Endothelial cell of umbilical vein (primary cell): ENCODE measurements around the gene SEZ6L. TPM values are rescaled to one million over a fixed set of nuclear protein-coding genes. Genes with fewer than 3 reads are reported as not detected.

Experiments
- BruUV-seq: library from RNA; stranded (reverse); fragments of 400-500 nt; replicated peaks from 2 replicates; lab custom pipeline; 2021; lab: Mats Ljungman, UMichigan
- CTCF ChIA-PET: fragments of 300-600, 350-600 bp; sonication (Branson Sonifier 250); formaldehyde crosslinking; loops from one replicate; lab custom pipeline; 2021; ENCODE audit warnings: antibody characterized with exemption, inconsistent platforms; lab: Charles Lee
- POLR2A ChIA-PET: fragments of 300-600, 350-600 bp; sonication (Branson Sonifier 250); formaldehyde crosslinking; loops from one replicate; lab custom pipeline; 2021; ENCODE audit warnings: antibody characterized with exemption, inconsistent platforms; lab: Charles Lee
- DNase-seq: peaks from one replicate; pipeline ENCODE4 v3.0.0-alpha.2; 2011; ENCODE audit warnings: low read depth, low spot score
- FAIRE-seq: peaks from 2 replicates; lab custom pipeline; 2011; peaks lifted over from hg19 to GRCh38; lab: Jason Lieb, UNC
- H2AFZ ChIP-seq: 2 replicates; pipeline ENCODE4 v1.6.0; 2012; ENCODE audit warnings: low read depth, low read length, control low read depth, inconsistent platforms
- H3K27ac ChIP-seq: 2 replicates; pipeline ENCODE4 v1.5.1; 2011; ENCODE audit warnings: low read depth, mild to moderate bottlenecking, control low read depth, low read length, moderate library complexity; ENCODE audit not compliant: insufficient read depth
- H3K27me3 ChIP-seq, 2 experiments: 2 replicates each; pipeline versions ENCODE4 v1.6.0 to v1.6.1; 2011; ENCODE audit warnings: low read length in 2 of 2, mixed read lengths in 1 of 2; ENCODE audit not compliant: control insufficient read depth in 2 of 2, insufficient read depth in 2 of 2
- H3K36me3 ChIP-seq, 2 experiments: 2 replicates in 1 of 2; 3 replicates in 1 of 2; pipeline ENCODE4 v1.5.1; 2011; ENCODE audit warnings: low read length in 2 of 2, mild to moderate bottlenecking in 1 of 2, moderate library complexity in 1 of 2; ENCODE audit not compliant: control insufficient read depth in 2 of 2, insufficient read depth in 2 of 2; ENCODE audit errors: extremely low read depth in 1 of 2
- H3K4me1 ChIP-seq: 3 replicates; pipeline ENCODE4 v1.5.1; 2011; ENCODE audit warnings: mild to moderate bottlenecking, low read length; ENCODE audit not compliant: control insufficient read depth, insufficient read depth; ENCODE audit errors: extremely low read depth
- H3K4me2 ChIP-seq: 2 replicates; pipeline ENCODE4 v1.6.1; 2011; ENCODE audit warnings: low read length, control low read depth, mixed read lengths; ENCODE audit not compliant: insufficient read depth
- H3K4me3 ChIP-seq, 3 experiments: fragments of 200-600 bp in 1 of 3; sonication (generic), shearing (Covaris generic) in 1 of 3; replicated peaks in 1 of 3; 2 replicates each; pipeline ENCODE4 v1.5.1; 2011 to 2016; ENCODE audit warnings: control low read depth in 3 of 3, low read length in 3 of 3, mild to moderate bottlenecking in 2 of 3, inconsistent platforms in 1 of 3, low read depth in 1 of 3, moderate library complexity in 1 of 3; ENCODE audit not compliant: insufficient read depth in 1 of 3
- H3K79me2 ChIP-seq: 2 replicates; pipeline ENCODE4 v1.6.0; 2012; ENCODE audit warnings: low read length, inconsistent platforms; ENCODE audit not compliant: control insufficient read depth, insufficient read depth
- H3K9ac ChIP-seq: replicated peaks from 2 replicates; pipeline ENCODE3; 2011; ENCODE audit warnings: low read length, control low read depth; ENCODE audit not compliant: insufficient read depth; ENCODE audit errors: extremely low read depth
- H3K9me1 ChIP-seq: replicated peaks from 3 replicates; pipeline ENCODE4 v1.6.0; 2011; ENCODE audit warnings: mild to moderate bottlenecking, low read length; ENCODE audit not compliant: control insufficient read depth, insufficient read depth; ENCODE audit errors: extremely low read depth
- H3K9me3 ChIP-seq: replicated peaks from 2 replicates; pipeline ENCODE4 v1.5.1; 2012; ENCODE audit warnings: low read length, inconsistent platforms; ENCODE audit not compliant: control insufficient read depth, insufficient read depth
- H4K20me1 ChIP-seq: replicated peaks from 2 replicates; pipeline ENCODE3; 2011; ENCODE audit warnings: mild to moderate bottlenecking, low read length; ENCODE audit not compliant: control insufficient read depth, insufficient read depth; ENCODE audit errors: extremely low read depth
- EZH2 ChIP-seq: IDR thresholded peaks from 2 replicates; pipeline ENCODE4 v1.6.1; 2012; ENCODE audit warnings: borderline replicate concordance, low read depth, mild to moderate bottlenecking, moderate library complexity, low read length, inconsistent platforms; ENCODE audit not compliant: severe bottlenecking
- FOS ChIP-seq: IDR thresholded peaks from 2 replicates; pipeline ENCODE4 v1.6.1; 2011; ENCODE audit warnings: mild to moderate bottlenecking, low read length, moderate library complexity, borderline replicate concordance; ENCODE audit not compliant: insufficient read depth
- GATA2 ChIP-seq: IDR thresholded peaks from 2 replicates; pipeline ENCODE4 v1.7.0; 2011; ENCODE audit warnings: low read depth, mild to moderate bottlenecking, moderate library complexity, mixed read lengths, low read length; ENCODE audit not compliant: insufficient read length, insufficient read depth
- JUN ChIP-seq: IDR thresholded peaks from 2 replicates; pipeline ENCODE4 v1.6.1; 2011; ENCODE audit warnings: borderline replicate concordance, low read depth; ENCODE audit not compliant: insufficient read length, insufficient read depth
- MYC ChIP-seq: IDR thresholded peaks from one replicate; pipeline ENCODE4 v1.6.1; 2011; ENCODE audit warnings: mild to moderate bottlenecking, low read depth, low read length
- POLR2A ChIP-seq: IDR thresholded peaks from 2 replicates; pipeline ENCODE4 v1.6.1; 2012; ENCODE audit warnings: low read depth, mild to moderate bottlenecking, control low read depth, low read length
- POLR2AphosphoS5 ChIP-seq: IDR thresholded peaks from 2 replicates; pipeline ENCODE4 v1.6.1; 2012; ENCODE audit warnings: low read depth, mild to moderate bottlenecking, control low read depth, low read length, moderate library complexity; ENCODE audit not compliant: insufficient read depth
- dilution Hi-C: fragments of 300-500 bp; cut with MboI; formaldehyde crosslinking; loops from one replicate; pipeline ENCODE4 v1.15.0; 2019; ENCODE audit warnings: low sequenced_read_pairs; ENCODE audit not compliant: extremely low pct_ligation_motif_present
- intact Hi-C: fragments of 100-400 bp; cut with micrococcal nuclease; formaldehyde crosslinking; loops from one replicate; pipeline ENCODE4 v1.10.0; 2022
- polyA plus RNA-seq, 4 experiments: library from polyadenylated mRNA; depleted of rRNA in 3 of 4; stranded (reverse) in 3 of 4; unstranded in 1 of 4; fragments of >200 nt; gene quantifications; 2 replicates each; pipeline versions ENCODE4 v1.2.1 to v1.2.3, GENCODE V29; 2011 to 2012; ENCODE audit warnings: missing spikeins in 1 of 4
- total RNA-seq: library from RNA; stranded (reverse); gene quantifications from 2 replicates; pipeline ENCODE4 v1.2.3, GENCODE V29; 2021
- TF ChIP-seq, protein P1 (sequence below): IDR thresholded peaks from 2 replicates; pipeline ENCODE4 v1.6.1; 2011; ENCODE audit not compliant: insufficient read depth, insufficient read length
- TF ChIP-seq, protein P2 (sequence below), 2 donors: IDR thresholded peaks; 1 replicate in 1 of 2; 2 replicates in 1 of 2; pipeline ENCODE4 v1.5.1; 2011; ENCODE audit warnings: low read length in 2 of 2, mild to moderate bottlenecking in 2 of 2, moderate library complexity in 2 of 2, control low read depth in 1 of 2, inconsistent platforms in 1 of 2, low read depth in 1 of 2; ENCODE audit not compliant: insufficient read depth in 1 of 2; ENCODE audit errors: extremely low read depth in 1 of 2

SEZ6L gene
- total and polyA plus RNA-seq, 2 donors (not counting 3 experiments of a cell fraction or from before 2014, with no cell fraction given) = not detected

DNA sequence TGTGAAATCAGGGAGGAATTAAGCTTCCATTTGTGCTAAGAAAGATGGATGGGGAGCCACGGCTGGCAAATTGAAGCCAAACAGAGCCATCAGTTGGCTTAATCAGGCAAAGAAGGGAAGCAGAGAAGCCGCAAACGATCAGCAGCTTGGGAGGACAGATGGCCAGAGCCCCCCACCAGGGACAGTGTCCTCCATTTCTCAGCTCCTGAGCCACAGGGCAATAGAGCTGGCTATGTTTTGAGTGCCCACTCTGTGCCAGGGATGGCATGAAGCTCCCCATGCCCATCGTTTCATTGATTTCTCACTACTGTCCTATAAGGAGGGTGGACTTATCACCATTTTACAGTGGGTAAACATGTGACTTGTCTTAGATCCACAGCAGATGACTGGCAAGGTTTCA is 133.5 kb downstream of the SEZ6L start:
- Histone ChIP-seq H3K9me3 (no peaks in the 10 kb centered on the region), H3K27ac (no peak overlapping the region), H3K4me2 (no peak overlapping the region), H3K4me3 (no peak overlapping the region), H3K9me1 (no peaks in the 10 kb centered on the region), H3K4me1 (no peaks in the 10 kb centered on the region), H3K79me2 (no peaks in the 10 kb centered on the region), H3K27me3 (no peaks in the 10 kb centered on the region), H3K36me3 (no peaks in the 10 kb centered on the region), H2AFZ (no peak overlapping the region), H3K9ac (no peak overlapping the region), H4K20me1 (no peaks in the 10 kb centered on the region)
- BruUV-seq = no TSS peak
- DNase-seq = no peak
- dilution Hi-C loops = no loop called here
- no peak for FAIRE-seq
- CTCF ChIA-PET = no interaction called here
- POLR2A ChIA-PET = no interaction called here
- intact Hi-C loops = no loop called here
- TF ChIP-seq, protein P1, sequence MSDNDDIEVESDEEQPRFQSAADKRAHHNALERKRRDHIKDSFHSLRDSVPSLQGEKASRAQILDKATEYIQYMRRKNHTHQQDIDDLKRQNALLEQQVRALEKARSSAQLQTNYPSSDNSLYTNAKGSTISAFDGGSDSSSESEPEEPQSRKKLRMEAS = no peak
- TF ChIP-seq MYC (no peak), GATA2 (no peak), JUN (no peak), POLR2A (no peak), FOS (no peak), EZH2 (no peak), POLR2AphosphoS5 (no peak)
- TF ChIP-seq, protein P2, sequence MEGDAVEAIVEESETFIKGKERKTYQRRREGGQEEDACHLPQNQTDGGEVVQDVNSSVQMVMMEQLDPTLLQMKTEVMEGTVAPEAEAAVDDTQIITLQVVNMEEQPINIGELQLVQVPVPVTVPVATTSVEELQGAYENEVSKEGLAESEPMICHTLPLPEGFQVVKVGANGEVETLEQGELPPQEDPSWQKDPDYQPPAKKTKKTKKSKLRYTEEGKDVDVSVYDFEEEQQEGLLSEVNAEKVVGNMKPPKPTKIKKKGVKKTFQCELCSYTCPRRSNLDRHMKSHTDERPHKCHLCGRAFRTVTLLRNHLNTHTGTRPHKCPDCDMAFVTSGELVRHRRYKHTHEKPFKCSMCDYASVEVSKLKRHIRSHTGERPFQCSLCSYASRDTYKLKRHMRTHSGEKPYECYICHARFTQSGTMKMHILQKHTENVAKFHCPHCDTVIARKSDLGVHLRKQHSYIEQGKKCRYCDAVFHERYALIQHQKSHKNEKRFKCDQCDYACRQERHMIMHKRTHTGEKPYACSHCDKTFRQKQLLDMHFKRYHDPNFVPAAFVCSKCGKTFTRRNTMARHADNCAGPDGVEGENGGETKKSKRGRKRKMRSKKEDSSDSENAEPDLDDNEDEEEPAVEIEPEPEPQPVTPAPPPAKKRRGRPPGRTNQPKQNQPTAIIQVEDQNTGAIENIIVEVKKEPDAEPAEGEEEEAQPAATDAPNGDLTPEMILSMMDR (IDR thresholded peaks at IDR 0.05; ENCODE audit: extremely low read depth in 1 of 2, insufficient read depth in 1 of 2, low read depth in 1 of 2, low read length in 2 of 2) = no peak
